Esophagus squamous epithelium (tissue), 4 donors: ENCODE measurements around the gene PPA1.
A peak's percentile ranks its signal among the peaks of the same experiment; 100 is the strongest.

ENCODE experiments used
- CTCF ChIP-seq, 6 experiments: fragments of 450-650 bp in 4 of 6; fragments of 200-600 bp in 2 of 6; sonication (generic) in 2 of 6; IDR thresholded peaks; one replicate each; pipeline ENCODE4 v1.5.1; 2016 to 2019; ENCODE audit warnings: antibody characterized with exemption in 6 of 6, mild to moderate bottlenecking in 4 of 6, moderate library complexity in 4 of 6
- POLR2A ChIP-seq, 4 donors: fragments of 450-650 bp; IDR thresholded peaks; one replicate each; pipeline ENCODE4 v1.6.1; 2017; ENCODE audit warnings: antibody characterized with exemption in 4 of 4, mild to moderate bottlenecking in 4 of 4, moderate library complexity in 3 of 4

- no peak for TF ChIP-seq CTCF (IDR thresholded peaks at IDR 0.05)
- TF ChIP-seq POLR2A (IDR thresholded peaks at IDR 0.05), result peak in 3 of 4 donors; percentile 4 to 33 (median 33)
Measured at GRCh38 chr10:70232155-70232858, 922 bp downstream of the PPA1 start.
